GM12878 (cell line): Measurements from ENCODE around the gene UVRAG. TPM values are rescaled to one million over a fixed set of nuclear protein-coding genes. Genes with fewer than 3 reads are reported as not detected.
A peak's percentile ranks its signal among the peaks of the same experiment; 100 is the strongest.

Experiments
- ATAC-seq: fragments of 200-7000 bp; cut with Tn5 transposase; 3 replicates; pipeline ENCODE4 v1.9.1; 2020; ENCODE audit warnings: mild to moderate bottlenecking, moderate library complexity
- BruUV-seq: library from RNA; stranded (reverse); fragments of 400-500 nt; replicated peaks from 2 replicates; lab custom pipeline; 2021; lab: Mats Ljungman, UMichigan
- CTCF ChIA-PET: fragments of 300-600 bp; sonication (Branson Sonifier 250); formaldehyde crosslinking; extraction: SDS; loops from one replicate; lab custom pipeline; 2021; ENCODE audit warnings: inconsistent platforms; lab: Yijun Ruan, JAX
- POLR2A ChIA-PET: fragments of 350-600 bp; formaldehyde crosslinking; extraction: SDS; loops from one replicate; lab custom pipeline; 2021; ENCODE audit warnings: inconsistent platforms; lab: Charles Lee
- RAD21 ChIA-PET: fragments of 300-600 bp; sonication (Branson Sonifier 250); formaldehyde crosslinking; loops from one replicate; lab custom pipeline; 2023; ENCODE audit warnings: antibody characterized with exemption; ENCODE audit not compliant: unreplicated experiment; lab: Charles Lee
- SMC1A ChIA-PET: fragments of 300-600 bp; sonication (Branson Sonifier 250); formaldehyde crosslinking; loops from one replicate; lab custom pipeline; 2023; ENCODE audit not compliant: unreplicated experiment, uncharacterized antibody; lab: Charles Lee
- DNase-seq: peaks from one replicate; pipeline ENCODE4 v3.0.0-alpha.2; 2011; ENCODE audit warnings: low read depth, low spot score
- FAIRE-seq: peaks from 3 replicates; lab custom pipeline; 2011; peaks lifted over from hg19 to GRCh38; lab: Jason Lieb, UNC
- H2AFZ ChIP-seq: 2 replicates; pipeline ENCODE4 v1.6.0; 2011; ENCODE audit warnings: low read depth, low read length, control low read depth; ENCODE audit not compliant: control insufficient read depth
- H3K27ac ChIP-seq: 2 replicates; pipeline ENCODE4 v1.5.1; 2011; ENCODE audit warnings: control low read depth; ENCODE audit not compliant: control insufficient read depth, insufficient read depth
- H3K27me3 ChIP-seq, 2 experiments: replicated peaks in 1 of 2; 2 replicates each; pipeline versions ENCODE4 v1.6.0 to v1.6.1; 2011; ENCODE audit warnings: low read length in 1 of 2; ENCODE audit not compliant: control insufficient read depth in 2 of 2, insufficient read depth in 2 of 2
- H3K36me3 ChIP-seq, 2 experiments: 2 replicates each; pipeline ENCODE4 v1.5.1; 2011; ENCODE audit warnings: low read length in 1 of 2; ENCODE audit not compliant: control insufficient read depth in 2 of 2, insufficient read depth in 2 of 2
- H3K4me1 ChIP-seq: 2 replicates; pipeline ENCODE4 v1.6.1; 2011; ENCODE audit warnings: mild to moderate bottlenecking, low read length, moderate library complexity, mixed read lengths; ENCODE audit not compliant: control insufficient read depth, insufficient read depth
- H3K4me2 ChIP-seq: 2 replicates; pipeline ENCODE4 v1.6.0; 2011; ENCODE audit warnings: control low read depth; ENCODE audit not compliant: control insufficient read depth, insufficient read depth
- H3K4me3 ChIP-seq: fragments of 200-600 bp; sonication (generic); 2 replicates; pipeline ENCODE4 v1.5.1; 2016
- H3K79me2 ChIP-seq: 2 replicates; pipeline ENCODE4 v1.6.0; 2011; ENCODE audit warnings: low read length; ENCODE audit not compliant: control insufficient read depth, insufficient read depth
- H3K9ac ChIP-seq: 2 replicates; pipeline ENCODE4 v1.8.0; 2011; ENCODE audit warnings: low read length, control low read depth, mixed read lengths; ENCODE audit not compliant: control insufficient read depth, insufficient read depth
- H3K9me3 ChIP-seq: replicated peaks from 3 replicates; pipeline ENCODE4 v1.5.1; 2011; ENCODE audit warnings: mild to moderate bottlenecking, low read length; ENCODE audit not compliant: control insufficient read depth, insufficient read depth
- H4K20me1 ChIP-seq: 2 replicates; pipeline ENCODE4 v1.6.0; 2011; ENCODE audit not compliant: control insufficient read depth, insufficient read depth
- BRCA1 ChIP-seq: IDR thresholded peaks from 2 replicates; pipeline ENCODE4 v1.6.1; 2011; ENCODE audit warnings: low read depth, low read length, improper control_type of control experiment
- NR2F1 ChIP-seq: fragments of 450-650 bp; conservative IDR thresholded peaks from 2 replicates; pipeline ENCODE4 v1.6.1; 2017; ENCODE audit warnings: mild to moderate bottlenecking
- POLR2A ChIP-seq: IDR thresholded peaks from 2 replicates; pipeline ENCODE4 v1.6.1; 2011; ENCODE audit warnings: low read depth, mild to moderate bottlenecking, low read length
- STAT1 ChIP-seq: fragments of 450-650 bp; conservative IDR thresholded peaks from 2 replicates; pipeline ENCODE4 v1.6.1; 2014; ENCODE audit warnings: antibody characterized with exemption, mild to moderate bottlenecking
- TAF1 ChIP-seq: IDR thresholded peaks from 2 replicates; pipeline ENCODE4 v1.6.1; 2011; ENCODE audit warnings: mild to moderate bottlenecking, low read depth, low read length, borderline replicate concordance
- WGBS: methylation state at CpG from one replicate; pipeline ENCODE4 v1.1.6; 2016; ENCODE audit warnings: low lambda C conversion rate; ENCODE audit not compliant: insufficient replicate concordance, insufficient coverage; ENCODE audit errors: missing lambda C conversion rate; 5-methylcytosine and 5-hydroxymethylcytosine counted together
- in situ Hi-C: fragments of 300-500 bp; cut with MboI; formaldehyde crosslinking; loops from 9 replicates; pipeline ENCODE4 v1.14.3; 2018; ENCODE audit warnings: mixed read lengths
- intact Hi-C: fragments of 100-400 bp; cut with micrococcal nuclease; formaldehyde crosslinking; loops from one replicate; pipeline ENCODE4 v1.14.2; 2022; ENCODE audit not compliant: unreplicated experiment
- polyA plus RNA-seq, 11 experiments: library from polyadenylated mRNA; depleted of rRNA in 4 of 11; unstranded in 6 of 11; stranded (reverse) in 5 of 11; fragments of >200 nt; fragmentation: Nextera tagmentation in 4 of 11; fragmentation: Illumina TruSeq in 1 of 11; extraction: Ambion mirVana in 4 of 11; extraction: Trizol in 1 of 11; gene quantifications; 1 replicate in 1 of 11; 2 replicates in 10 of 11; pipeline versions ENCODE4 v1.2.1 to v1.2.3, GENCODE V29; 2011 to 2016; ENCODE audit warnings: inconsistent platforms in 2 of 11, missing spikeins in 2 of 11, low read depth in 1 of 11
- total RNA-seq, 4 experiments: library from RNA; depleted of rRNA in 3 of 4; stranded (reverse); fragments of >200 nt in 3 of 4; fragmentation: Illumina TruSeq in 1 of 4; extraction: Trizol in 1 of 4; gene quantifications; 2 replicates each; pipeline versions ENCODE4 v1.2.1 to v1.2.3, GENCODE V29; 2013 to 2021
- TF ChIP-seq, protein P1 (sequence below): IDR thresholded peaks from 2 replicates; pipeline ENCODE4 v1.6.1; 2011; ENCODE audit warnings: low read depth, mild to moderate bottlenecking, low read length, moderate library complexity, borderline replicate concordance; ENCODE audit errors: extremely low read depth
- TF ChIP-seq, protein P2 (sequence below): IDR thresholded peaks from 2 replicates; pipeline ENCODE4 v1.6.1; 2012; ENCODE audit warnings: mild to moderate bottlenecking, low read depth, low read length

UVRAG gene
- total and polyA plus RNA-seq, 10 of the 15 experiments (the other 5 are each of a cell fraction or from before 2014, with no cell fraction given), result 7.0 to 43.4 (median 37.0) TPM

GRCh38 chr11:75809111-75809510 lies 5.9 kb upstream of the UVRAG start:
- POLR2A ChIA-PET, result interaction anchor here (8.7 kb wide), 1 partner anchor 16 kb away, joined by 173 read pairs; no protein-coding TSS in a partner anchor
- Histone ChIP-seq H3K27ac (no peak overlapping the region), H3K27me3 (no peaks in the 10 kb centered on the region), H3K4me2 (no peak overlapping the region), H3K9ac (no peak overlapping the region), H2AFZ (peak overlapping the region; percentile 1; the same call in 1 of the 2 replicates), H3K79me2 (peaks cover 27% of the 10 kb centered on the region), H3K36me3 (no peaks in the 10 kb centered on the region), H3K4me3 (no peak overlapping the region), H3K4me1 (peaks cover 41% of the 10 kb centered on the region), H3K9me3 (no peaks in the 10 kb centered on the region), H4K20me1 (no peaks in the 10 kb centered on the region)
- intact Hi-C loops (no loop called here), in situ Hi-C loops (loop anchor here (5.0 kb wide), 2 partner anchors 58 to 343 kb away; no protein-coding TSS in a partner anchor)
- ATAC-seq, result no peak
- SMC1A ChIA-PET, result interaction anchor here (0.5 to 6.5 kb wide), 3 partner anchors 58 to 343 kb away, joined by 3 to 111 read pairs (median 3); no protein-coding TSS in a partner anchor
- no peak for TF ChIP-seq BRCA1
- TF ChIP-seq STAT1, result no peak
- TF ChIP-seq, protein P1, sequence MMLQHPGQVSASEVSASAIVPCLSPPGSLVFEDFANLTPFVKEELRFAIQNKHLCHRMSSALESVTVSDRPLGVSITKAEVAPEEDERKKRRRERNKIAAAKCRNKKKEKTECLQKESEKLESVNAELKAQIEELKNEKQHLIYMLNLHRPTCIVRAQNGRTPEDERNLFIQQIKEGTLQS, result no peak
- no peak for TF ChIP-seq POLR2A
- TF ChIP-seq NR2F1, result no peak
- no peak for TF ChIP-seq TAF1
- TF ChIP-seq, protein P2, sequence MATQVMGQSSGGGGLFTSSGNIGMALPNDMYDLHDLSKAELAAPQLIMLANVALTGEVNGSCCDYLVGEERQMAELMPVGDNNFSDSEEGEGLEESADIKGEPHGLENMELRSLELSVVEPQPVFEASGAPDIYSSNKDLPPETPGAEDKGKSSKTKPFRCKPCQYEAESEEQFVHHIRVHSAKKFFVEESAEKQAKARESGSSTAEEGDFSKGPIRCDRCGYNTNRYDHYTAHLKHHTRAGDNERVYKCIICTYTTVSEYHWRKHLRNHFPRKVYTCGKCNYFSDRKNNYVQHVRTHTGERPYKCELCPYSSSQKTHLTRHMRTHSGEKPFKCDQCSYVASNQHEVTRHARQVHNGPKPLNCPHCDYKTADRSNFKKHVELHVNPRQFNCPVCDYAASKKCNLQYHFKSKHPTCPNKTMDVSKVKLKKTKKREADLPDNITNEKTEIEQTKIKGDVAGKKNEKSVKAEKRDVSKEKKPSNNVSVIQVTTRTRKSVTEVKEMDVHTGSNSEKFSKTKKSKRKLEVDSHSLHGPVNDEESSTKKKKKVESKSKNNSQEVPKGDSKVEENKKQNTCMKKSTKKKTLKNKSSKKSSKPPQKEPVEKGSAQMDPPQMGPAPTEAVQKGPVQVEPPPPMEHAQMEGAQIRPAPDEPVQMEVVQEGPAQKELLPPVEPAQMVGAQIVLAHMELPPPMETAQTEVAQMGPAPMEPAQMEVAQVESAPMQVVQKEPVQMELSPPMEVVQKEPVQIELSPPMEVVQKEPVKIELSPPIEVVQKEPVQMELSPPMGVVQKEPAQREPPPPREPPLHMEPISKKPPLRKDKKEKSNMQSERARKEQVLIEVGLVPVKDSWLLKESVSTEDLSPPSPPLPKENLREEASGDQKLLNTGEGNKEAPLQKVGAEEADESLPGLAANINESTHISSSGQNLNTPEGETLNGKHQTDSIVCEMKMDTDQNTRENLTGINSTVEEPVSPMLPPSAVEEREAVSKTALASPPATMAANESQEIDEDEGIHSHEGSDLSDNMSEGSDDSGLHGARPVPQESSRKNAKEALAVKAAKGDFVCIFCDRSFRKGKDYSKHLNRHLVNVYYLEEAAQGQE, result no peak
- WGBS, result 0% methylated on average over 2 of the region's 2 CpGs
- no TSS peak for BruUV-seq
- CTCF ChIA-PET, result interaction anchor here (2.9 to 13.1 kb wide), 3 partner anchors 15 to 64 kb away, joined by 14 to 183 read pairs (median 54); no protein-coding TSS in a partner anchor
- DNase-seq, result no peak
- RAD21 ChIA-PET, result interaction anchor here (9.5 to 10.4 kb wide), 2 partner anchors 17 to 57 kb away, joined by 100 to 111 read pairs; no protein-coding TSS in a partner anchor
- FAIRE-seq, result no peak
